ENCODE measurements around the gene PPT1. TPM values are rescaled to one million over a fixed set of nuclear protein-coding genes. Genes with fewer than 3 reads are reported as not detected.
A peak's percentile ranks its signal among the peaks of the same experiment; 100 is the strongest.

The PPT1 gene
- total and polyA plus RNA-seq, 2 of the 13 experiments (the other 11 are each of a cell fraction or from before 2014, with no cell fraction given): 129 TPM

DNA sequence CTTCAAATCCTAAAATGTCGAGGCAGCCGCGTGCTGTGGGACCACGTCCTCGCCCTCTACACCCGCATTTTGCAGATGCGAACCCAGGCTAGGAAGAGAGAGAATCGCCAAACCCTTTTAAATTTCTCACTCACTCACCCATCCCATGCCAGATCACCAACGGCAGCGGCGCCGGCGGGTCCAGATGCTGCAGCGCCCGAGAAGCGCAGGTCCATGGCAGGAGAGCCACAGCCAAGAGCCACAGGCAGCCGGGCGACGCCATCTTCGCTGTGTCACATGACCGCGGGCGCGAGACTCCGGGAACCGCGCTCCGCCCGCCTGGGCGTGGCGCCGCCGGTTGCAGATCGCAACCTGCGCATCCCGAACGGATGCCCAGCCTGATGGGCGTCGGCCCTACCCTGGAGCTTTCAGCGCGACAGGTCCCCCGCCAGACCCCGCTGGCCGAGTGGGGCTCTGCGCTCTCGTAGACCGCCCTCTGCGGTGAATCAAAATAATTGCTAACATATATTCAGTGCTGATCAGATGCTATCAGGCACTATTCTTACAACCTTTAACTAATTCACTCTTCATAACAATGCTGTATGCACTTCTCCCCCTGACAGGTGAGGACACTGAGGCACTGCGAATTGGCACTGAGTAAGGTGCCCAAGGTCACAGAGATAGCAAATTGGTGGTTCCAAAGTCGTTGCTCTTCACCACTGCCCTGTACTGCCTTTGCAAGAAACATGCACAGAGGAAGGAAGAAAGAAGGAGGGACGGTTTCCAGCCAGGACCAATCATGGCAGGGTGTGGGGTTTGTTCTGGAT, at the start of gene PPT1 (continued):
- 0 out of 2 replicates have a peak, but pooled peaks have one; percentile 76 for TF ChIP-seq HMGXB3 (CRISPR knock-in tag; IDR thresholded peaks at IDR 0.05; ENCODE audit: borderline replicate concordance)
- TF ChIP-seq MYC (CRISPR knock-in tag; IDR thresholded peaks at IDR 0.05; ENCODE audit: borderline replicate concordance): no peak; the same call in 1 of the 2 replicates
- TF ChIP-seq EEA1 (CRISPR knock-in tag; IDR thresholded peaks at IDR 0.05; ENCODE audit: borderline replicate concordance): 0 out of 2 replicates have a peak, but pooled peaks have one; percentile 21
- TF ChIP-seq ZNF878 (CRISPR knock-in tag; IDR thresholded peaks at IDR 0.05): no peak
- peak; percentile 42; the same call in 1 of the 2 replicates for TF ChIP-seq ZNF562 (CRISPR knock-in tag; IDR thresholded peaks at IDR 0.05; ENCODE audit: borderline replicate concordance)
- TF ChIP-seq ZNF263 (CRISPR knock-in tag; IDR thresholded peaks at IDR 0.05): no peak; the same call in 1 of the 2 replicates
- TF ChIP-seq MTA1 (CRISPR knock-in tag; IDR thresholded peaks at IDR 0.05; ENCODE audit: borderline replicate concordance): peak; percentile 47; the same call in 1 of the 2 replicates
- no peak for TF ChIP-seq MAZ (IDR thresholded peaks at IDR 0.05; ENCODE audit: borderline replicate concordance, low read depth, low read length)
- TF ChIP-seq MAZ (CRISPR knock-in tag; IDR thresholded peaks at IDR 0.05; ENCODE audit: low read depth): 0 out of 2 replicates have a peak, but pooled peaks have one; percentile 56
- TF ChIP-seq, protein P1, sequence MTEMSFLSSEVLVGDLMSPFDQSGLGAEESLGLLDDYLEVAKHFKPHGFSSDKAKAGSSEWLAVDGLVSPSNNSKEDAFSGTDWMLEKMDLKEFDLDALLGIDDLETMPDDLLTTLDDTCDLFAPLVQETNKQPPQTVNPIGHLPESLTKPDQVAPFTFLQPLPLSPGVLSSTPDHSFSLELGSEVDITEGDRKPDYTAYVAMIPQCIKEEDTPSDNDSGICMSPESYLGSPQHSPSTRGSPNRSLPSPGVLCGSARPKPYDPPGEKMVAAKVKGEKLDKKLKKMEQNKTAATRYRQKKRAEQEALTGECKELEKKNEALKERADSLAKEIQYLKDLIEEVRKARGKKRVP (CRISPR knock-in tag; IDR thresholded peaks at IDR 0.05): peak in 1 of 2 experiments; percentile 45; a peak in 1 of 4 replicates
- TF ChIP-seq ZBTB8A (CRISPR knock-in tag; IDR thresholded peaks at IDR 0.05; ENCODE audit: borderline replicate concordance, low read depth): no peak
- TF ChIP-seq SPEN (CRISPR knock-in tag; IDR thresholded peaks at IDR 0.05; ENCODE audit: low read depth): peak; percentile 83
- TF ChIP-seq ZNF430 (CRISPR knock-in tag; IDR thresholded peaks at IDR 0.05): peak; percentile 86; the same call in 1 of the 2 replicates
- no peak for TF ChIP-seq PLRG1 (conservative IDR thresholded peaks at IDR 0.05)
- TF ChIP-seq ZNF577 (CRISPR knock-in tag; IDR thresholded peaks at IDR 0.05; ENCODE audit: borderline replicate concordance, low read depth): 0 out of 2 replicates have a peak, but pooled peaks have one; percentile 35
- TF ChIP-seq ZNF589 (CRISPR knock-in tag; conservative IDR thresholded peaks at IDR 0.05): peak; percentile 95
- TF ChIP-seq, protein P2, sequence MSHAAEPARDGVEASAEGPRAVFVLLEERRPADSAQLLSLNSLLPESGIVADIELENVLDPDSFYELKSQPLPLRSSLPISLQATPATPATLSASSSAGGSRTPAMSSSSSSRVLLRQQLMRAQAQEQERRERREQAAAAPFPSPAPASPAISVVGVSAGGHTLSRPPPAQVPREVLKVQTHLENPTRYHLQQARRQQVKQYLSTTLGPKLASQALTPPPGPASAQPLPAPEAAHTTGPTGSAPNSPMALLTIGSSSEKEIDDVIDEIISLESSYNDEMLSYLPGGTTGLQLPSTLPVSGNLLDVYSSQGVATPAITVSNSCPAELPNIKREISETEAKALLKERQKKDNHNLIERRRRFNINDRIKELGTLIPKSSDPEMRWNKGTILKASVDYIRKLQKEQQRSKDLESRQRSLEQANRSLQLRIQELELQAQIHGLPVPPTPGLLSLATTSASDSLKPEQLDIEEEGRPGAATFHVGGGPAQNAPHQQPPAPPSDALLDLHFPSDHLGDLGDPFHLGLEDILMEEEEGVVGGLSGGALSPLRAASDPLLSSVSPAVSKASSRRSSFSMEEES (CRISPR knock-in tag; IDR thresholded peaks at IDR 0.05): peak; percentile 94
- TF ChIP-seq, protein P3, sequence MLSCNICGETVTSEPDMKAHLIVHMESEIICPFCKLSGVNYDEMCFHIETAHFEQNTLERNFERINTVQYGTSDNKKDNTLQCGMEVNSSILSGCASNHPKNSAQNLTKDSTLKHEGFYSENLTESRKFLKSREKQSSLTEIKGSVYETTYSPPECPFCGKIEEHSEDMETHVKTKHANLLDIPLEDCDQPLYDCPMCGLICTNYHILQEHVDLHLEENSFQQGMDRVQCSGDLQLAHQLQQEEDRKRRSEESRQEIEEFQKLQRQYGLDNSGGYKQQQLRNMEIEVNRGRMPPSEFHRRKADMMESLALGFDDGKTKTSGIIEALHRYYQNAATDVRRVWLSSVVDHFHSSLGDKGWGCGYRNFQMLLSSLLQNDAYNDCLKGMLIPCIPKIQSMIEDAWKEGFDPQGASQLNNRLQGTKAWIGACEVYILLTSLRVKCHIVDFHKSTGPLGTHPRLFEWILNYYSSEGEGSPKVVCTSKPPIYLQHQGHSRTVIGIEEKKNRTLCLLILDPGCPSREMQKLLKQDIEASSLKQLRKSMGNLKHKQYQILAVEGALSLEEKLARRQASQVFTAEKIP (CRISPR knock-in tag; IDR thresholded peaks at IDR 0.05; ENCODE audit: borderline replicate concordance): no peak
- TF ChIP-seq ZNF33A (CRISPR knock-in tag; IDR thresholded peaks at IDR 0.05; ENCODE audit: borderline replicate concordance): no peak
- no peak for TF ChIP-seq TBX3 (IDR thresholded peaks at IDR 0.05; ENCODE audit: borderline replicate concordance)
